GM19452 (cell line): ENCODE results near the gene ABCC1.

Experiments
- ATAC-seq: cut with Tn5 transposase; IDR thresholded peaks from one replicate; pipeline ENCODE4 v1.9.1; 2021; ENCODE audit not compliant: unreplicated experiment

Gene ABCC1

DNA sequence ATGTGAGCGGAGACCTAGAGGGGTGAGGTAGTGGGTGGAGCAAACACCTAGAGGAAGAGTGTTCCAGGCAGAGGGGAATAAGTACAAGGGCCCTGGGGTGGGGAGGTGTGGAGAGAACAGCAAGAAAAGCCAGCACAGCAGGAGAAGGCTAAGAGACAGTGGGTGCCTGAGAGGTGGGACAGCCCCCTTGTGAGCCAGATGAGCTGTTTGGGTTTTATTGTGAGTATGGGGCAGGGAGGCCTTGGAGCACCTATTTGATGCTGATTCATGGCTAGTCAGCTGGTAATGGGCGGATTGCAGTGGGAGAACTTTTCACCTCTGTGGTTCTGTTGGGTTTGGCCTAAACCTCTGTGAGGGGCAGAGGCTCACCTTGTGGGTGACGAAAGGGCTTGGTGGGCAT lies 68.4 kb downstream of the ABCC1 start:
- no peak for ATAC-seq

DNA sequence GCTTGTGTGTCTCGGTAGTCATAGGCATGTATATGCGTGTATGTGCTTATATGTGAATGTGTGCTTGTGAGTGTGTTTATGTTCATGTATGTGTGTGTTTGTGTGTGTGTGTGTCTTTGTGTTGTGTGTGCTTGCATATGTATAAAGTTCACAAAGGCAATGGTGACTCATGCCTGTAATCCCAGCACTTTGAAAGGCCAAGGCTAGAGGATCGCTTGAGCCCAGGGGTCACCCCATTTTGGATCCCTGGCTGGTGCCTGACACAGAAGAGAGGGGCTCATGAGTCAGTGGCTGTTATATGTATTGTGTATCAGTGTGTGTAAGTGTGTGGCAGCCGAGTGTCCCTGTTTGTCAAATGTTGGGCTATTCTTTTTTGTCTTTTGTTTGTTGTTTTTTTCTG lies 69.3 kb downstream of the ABCC1 start:
- no peak for ATAC-seq

DNA sequence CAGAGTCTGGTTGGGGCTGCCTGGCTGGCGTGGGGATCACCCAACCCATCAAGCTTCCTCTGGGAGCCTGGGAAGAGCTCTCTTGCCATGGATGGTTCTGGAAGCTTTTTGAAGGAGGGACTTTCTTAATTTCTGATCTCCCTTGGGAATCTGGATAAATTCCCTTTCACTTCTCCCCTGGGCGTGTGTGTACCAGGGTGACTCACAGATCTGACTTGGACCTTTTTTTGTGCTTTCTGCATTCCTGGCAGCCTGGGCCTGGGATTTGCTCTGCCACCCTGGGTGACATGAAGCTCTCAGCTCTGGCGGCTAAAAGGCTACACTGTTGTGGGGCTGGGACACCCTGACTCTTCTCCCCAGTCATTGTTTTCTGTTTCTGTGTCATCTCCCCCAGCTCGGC lies 70.1 kb downstream of the ABCC1 start:
- ATAC-seq, result no peak

DNA sequence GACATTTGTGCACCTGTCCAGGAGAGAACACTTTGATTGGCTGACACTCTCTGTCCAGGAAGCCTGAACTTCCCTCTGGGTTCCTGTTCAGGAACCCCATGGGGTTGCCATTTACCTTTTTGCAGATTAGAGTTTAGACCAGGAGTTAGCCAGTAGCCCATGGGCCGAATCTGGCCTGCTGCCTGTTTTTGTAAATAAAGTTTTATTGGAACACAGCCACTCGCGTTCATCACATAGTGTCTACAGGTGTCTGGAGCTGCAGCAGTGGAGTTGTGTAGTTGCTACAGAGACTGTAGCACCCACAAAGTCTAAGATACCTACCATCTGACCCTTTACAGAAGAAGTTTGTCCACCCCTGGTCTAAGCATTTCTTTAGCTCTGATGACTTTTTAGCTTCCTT lies 70.9 kb downstream of the ABCC1 start:
- no peak for ATAC-seq

DNA sequence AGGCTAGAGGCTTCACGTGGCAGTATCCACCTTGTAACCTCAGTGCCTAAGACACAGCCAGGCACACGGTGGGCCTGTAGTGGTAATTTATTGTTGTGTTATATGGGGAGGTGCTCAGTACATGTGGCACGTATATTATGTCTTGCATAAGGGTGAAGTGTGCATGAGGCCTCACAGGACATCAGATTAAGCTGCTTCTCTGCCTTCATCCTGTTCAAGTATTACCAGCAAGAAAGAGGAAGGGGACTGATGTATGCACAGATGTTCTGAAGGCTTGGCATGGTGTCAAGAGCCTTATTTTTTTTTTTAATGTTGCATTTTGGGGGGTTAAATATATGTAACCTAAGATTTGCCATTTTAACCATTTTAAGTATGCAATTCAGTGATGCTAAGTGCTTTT lies 71.6 kb downstream of the ABCC1 start:
- ATAC-seq, result no peak

DNA sequence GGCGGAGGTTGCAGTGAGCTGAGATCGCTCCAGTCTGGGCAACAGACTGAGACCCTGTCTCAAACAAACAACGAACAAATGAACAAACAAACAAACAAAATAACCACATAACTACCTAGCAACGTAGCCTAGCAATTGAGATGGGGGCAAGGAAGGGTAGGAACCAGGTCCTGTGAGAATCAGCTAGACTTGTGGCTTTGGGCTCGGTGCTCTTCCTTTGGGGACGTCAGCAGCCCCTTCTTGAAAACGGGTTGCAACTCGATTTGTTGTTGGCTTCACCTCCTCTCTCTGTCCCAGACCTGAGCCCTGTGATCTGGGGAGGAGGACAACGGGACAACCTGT lies 72.2 kb downstream of the ABCC1 start:
- no peak for ATAC-seq

DNA sequence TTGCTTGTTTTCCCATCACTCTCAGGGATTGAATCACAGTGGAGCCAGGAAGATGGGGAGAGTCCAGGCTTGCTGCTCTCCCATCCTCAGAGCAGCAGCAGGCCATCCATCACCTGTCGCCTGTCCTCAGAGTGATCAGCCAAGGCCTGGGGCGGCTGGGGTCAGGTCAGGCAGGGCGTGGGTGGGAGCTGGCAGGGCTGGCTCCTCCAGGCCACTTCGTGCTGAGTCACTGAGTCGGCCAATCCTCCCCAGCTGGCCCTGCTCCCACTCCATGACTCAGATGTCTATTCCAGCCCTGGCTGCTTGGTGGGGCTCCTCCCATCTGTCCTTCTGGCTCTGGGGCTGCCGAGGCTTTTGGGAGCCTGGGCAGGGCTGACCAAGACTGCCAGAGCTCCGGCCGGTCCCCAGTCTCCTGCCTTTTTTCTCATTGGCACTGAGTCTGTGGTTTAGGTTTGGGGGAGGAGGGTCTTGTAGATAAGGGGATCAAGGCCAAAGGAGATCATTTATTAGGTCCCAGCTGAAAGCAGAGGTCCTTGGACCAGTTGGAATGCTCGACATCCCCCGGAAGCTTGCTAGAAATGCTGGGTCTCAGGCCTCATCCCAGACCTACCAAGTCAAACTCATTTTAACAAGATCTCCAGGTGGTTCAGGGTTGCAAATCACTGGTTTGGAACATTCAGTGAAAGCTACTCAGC lies 72.7 kb downstream of the ABCC1 start:
- no peak for ATAC-seq

DNA sequence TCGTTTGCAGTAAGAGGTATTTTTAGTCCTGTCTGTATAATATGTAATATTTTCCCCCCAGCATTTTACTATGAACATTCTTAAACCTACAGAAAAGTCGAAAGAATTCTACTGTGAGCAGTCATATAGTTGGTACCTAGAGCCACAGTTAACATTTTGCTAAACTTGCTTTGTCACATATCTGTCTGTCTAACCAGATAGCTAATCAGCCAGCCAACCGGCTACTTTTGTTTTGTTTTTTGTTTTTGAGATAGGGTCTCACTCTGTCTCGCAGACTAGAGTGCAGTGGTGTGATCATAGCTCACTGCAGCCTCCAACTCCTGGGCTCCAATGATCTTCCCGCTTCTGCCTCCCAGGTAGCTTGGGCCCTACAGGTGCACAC lies 73.3 kb downstream of the ABCC1 start:
- ATAC-seq, result no peak

DNA sequence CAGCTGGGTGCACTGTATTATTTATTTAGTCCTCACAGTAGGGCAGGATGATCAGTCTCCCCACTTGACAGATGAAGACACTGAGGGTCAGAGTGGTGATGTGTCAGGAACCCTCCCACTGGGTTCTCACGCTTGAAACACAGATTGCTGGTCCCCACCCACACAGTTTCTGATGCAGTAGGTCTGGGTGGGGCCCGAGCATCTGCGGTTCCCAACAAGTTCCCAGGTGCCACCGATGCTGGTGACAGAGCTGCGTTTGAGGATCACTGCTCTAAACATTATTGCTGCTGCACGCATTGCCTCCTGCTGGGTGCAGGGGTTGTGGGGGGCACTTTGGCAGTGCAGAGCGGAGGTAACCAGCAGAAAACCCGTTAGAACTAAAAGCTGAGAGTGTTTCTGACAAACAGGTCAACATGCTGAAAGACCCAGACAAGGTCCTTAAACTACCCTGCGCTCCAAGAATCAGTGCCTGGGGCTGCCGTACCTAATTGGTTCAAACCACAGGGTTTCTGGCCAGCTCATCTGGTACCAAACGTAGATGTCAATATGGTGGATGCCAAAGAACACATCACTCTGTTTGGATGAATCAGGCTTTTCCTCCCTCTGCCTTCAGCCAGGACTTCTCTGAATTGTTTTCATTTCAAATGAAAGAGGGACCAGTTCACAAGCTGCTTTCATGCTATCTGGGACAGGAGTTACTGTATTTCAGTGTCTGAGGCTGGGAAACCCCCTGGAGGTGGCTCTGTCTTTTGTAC lies 76.0 kb downstream of the ABCC1 start:
- ATAC-seq, result no peak

DNA sequence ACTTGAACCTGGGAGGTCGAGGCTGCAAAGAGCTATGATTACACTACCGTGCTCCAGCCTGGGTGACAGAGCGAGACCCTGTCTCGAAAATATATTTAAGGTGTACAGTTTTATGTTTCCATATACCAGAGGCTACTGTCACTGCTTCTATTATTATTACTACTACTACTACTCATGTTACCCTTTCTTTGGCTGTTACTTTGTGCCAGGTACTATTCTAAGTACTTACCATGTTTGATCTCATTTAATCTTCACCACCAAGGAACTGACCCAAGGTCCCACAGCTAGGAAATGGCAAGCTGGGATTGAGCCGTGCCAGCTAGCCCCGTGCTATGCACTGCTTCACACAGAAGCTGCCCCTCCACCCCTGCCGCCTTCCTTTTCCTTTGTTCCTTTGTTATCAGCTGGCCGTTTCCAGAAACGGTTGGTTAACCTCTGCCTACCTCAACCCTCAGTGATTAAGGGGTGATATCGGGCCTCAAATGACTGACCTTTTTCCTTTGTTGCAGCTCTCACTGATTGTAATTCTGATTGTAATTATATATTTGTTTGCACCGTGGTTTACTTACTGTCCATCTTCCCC lies 78.4 kb downstream of the ABCC1 start:
- no peak for ATAC-seq

DNA sequence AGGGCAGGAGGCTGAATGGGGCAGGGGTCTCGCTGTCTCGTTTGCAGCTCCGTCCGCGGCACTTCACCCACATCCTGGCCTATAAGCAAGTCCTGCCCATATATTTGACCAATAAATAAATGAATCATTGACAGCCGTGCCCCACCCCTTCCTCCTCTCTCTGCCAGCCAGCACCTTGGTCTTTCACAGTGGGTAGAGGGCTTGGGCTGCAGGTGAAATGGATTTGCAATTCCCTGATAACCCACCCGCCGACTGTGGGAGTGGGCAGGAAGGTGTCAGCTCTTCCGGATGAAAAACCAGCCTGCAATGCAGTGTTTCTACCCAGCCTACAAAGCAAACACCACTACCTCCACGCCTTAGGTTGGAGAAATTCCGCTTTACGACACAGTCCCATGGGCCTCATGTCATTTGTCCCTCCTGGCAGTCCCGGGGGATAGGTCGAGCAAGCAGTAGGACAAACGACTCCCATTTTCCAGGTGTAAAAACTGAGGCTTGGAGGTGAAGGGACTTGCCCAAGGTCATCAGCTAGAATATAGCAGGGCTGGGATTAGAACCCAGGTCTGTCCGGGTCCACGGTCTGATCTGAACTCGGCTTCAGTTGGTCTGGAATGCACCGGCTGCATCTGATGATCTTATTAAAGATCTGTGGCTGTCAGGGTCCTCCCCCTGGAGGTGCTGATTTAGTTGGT lies 79.0 kb downstream of the ABCC1 start:
- no peak for ATAC-seq

DNA sequence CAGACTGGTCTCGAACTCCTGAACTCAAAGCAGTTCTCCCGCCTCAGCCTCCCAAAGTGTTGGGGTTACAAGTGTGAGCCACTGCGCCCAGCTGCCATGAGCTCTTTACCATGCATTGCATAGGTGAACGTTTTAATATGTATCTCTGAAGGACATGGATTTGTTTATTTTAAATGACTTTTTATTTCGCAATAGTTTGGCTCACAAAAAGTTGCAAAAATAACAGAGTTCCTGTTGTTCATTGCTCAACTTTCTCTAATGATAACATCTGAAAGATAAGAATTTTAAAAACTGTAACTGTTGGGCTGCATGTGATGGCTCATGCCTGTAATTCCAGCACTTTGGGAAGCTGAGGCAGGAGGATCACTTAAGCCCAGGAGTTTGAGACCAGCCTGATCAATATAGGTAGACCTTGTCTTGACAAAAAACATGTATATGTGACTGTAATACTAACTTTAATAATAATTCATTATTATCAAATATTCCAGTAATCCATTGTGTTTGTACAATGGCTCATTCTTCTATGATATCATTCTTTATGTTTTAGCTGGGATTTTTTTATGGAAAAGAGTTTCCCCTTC lies 80.1 kb downstream of the ABCC1 start:
- ATAC-seq, result no peak

DNA sequence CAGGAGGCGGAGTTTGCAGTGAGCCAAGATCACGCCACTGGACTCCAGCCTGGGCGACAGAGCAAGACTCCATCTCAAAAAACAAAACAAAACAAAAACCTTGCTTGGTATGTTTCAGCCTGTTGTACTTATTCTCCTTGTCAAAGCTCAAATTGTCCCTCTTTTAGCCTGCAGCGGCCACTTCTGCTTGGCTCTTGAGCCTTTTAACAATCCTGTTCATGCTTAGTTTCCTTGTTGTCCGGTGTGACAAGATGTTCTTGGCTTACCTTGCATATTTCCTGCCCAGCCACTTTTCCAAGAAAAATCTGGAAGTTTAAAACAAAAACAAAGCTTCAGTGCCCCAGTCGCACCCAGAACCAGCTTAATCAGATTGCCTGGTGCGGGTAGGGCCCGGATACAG lies 81.0 kb downstream of the ABCC1 start:
- no peak for ATAC-seq

DNA sequence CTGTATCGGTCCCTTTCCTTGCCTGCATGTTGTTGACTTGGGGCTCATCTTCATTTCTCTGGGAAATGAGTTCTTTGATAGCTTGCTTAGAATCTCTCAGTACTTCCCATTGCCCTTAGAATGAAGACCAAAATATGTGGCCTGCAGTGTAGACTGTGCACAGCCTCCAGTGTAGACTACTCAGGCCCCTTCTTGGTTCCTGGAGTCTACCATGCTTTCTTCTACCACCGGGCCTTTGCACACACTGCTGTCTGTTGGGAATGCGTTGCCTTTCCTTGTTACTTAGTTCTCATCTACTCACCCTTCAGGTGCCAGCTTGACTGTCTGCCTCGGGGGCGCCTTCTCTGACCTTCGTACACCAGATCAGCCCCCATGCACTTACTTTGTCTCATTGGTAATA lies 82.0 kb downstream of the ABCC1 start:
- ATAC-seq, result no peak

DNA sequence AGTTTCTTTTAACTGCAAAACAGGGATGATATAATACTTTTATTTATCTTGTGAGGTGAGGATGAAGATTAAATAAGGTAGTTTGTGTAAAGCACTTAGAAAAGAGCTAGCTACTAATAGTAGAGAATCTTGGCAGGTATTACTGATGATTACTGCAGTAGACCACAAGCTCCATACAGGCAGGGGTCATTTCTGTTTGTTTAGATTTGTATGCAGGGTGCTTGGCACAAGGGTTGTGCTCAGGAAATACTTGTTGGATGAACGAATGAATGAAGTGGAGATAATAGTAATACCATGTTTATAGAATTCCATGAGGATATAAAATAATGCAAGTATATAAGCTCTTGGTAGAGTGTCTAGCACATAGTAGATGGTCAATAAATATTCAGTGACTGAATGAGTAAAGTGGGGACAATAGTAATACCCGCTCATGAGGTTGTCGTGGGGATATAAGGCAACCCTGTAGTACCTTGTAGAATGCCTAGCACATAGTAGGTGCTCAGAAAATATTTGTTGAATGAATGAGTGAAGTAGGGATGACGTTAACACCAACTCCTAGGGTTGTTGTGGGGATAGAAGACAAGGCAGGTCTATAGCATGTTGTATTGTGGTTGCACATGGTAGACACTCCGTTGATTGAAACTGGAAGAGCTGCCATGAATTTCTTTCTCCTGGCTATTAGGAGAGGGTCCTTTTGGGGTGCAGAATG lies 83.0 kb downstream of the ABCC1 start:
- ATAC-seq, result no peak

DNA sequence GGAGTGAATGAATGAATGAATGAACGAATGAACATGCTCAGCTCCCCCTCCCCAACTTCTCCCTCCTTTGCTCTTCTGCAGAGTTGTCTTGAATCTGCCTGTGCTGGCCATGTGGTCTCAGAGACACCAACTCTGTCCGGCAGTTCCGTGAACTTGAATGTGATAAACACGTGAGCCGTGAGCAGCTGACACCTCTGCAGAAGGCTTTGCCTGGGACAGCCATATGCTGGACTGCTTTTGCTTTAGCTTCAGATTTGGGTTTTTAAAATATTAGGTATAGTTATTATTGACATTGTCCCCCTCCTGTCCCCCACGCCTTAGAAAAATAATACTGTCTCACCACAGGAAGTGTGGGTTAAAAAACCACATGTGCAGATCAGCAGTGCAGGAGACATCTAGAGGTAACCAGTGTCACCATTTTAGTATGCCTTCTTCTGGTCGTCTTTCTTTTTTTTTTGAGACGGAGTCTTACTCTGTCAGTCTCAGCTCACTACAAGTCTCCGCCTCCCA lies 83.8 kb downstream of the ABCC1 start:
- no peak for ATAC-seq

DNA sequence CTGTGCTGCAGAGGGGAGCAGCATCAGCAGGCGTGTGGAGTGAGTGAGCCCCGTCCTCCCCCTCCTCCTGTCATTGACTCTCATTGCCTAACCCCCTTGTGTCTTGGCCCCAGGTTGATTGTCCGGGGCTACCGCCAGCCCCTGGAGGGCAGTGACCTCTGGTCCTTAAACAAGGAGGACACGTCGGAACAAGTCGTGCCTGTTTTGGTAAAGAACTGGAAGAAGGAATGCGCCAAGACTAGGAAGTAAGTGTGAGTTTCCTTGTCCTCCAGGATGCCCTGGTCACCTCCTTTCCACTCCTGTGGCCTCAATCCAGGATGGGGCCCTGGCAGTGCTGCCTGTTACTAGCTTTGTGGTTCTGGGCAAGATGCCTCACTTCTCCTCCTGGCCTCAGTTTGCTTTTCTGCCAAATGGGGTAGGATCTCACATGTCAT lies 87.0 kb downstream of the ABCC1 start:
- ATAC-seq, result no peak

DNA sequence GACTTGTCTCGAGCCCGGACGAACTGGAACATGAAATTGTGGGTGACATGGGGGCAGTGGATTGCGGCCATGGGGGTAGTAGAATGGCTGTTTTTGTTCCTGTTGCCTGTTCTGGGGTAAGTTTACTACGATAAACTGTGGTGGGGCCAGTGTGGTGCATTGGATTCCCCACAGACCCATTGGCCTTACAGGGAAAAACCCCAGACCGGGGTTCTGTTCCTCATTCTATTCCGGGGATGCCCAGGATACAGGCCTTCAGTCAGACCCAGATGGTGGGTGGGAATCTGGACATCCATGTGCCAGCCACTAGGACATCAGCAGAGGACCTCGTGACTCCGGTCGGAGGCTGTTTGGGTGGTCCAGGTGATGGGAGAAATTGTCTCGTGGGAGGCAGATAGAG lies 88.1 kb downstream of the ABCC1 start:
- ATAC-seq, result no peak

DNA sequence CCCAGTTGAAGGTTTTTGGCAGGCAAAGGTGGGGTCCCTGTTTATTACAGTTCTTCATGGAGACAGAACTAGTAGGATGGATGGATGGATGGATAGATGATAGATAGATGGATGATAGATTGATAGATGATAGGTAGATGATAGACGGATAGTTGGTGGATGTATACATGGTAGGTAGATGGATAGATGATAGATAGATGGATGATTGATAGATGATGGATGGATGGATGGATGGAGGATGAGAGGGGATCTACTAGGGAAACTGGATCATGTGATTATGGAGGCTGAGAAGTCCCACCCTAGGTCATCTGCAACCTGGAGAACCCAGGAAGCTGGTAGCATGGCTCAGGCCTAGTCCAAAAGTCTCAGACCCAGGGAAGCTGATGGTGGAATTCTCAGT lies 88.6 kb downstream of the ABCC1 start:
- no peak for ATAC-seq

DNA sequence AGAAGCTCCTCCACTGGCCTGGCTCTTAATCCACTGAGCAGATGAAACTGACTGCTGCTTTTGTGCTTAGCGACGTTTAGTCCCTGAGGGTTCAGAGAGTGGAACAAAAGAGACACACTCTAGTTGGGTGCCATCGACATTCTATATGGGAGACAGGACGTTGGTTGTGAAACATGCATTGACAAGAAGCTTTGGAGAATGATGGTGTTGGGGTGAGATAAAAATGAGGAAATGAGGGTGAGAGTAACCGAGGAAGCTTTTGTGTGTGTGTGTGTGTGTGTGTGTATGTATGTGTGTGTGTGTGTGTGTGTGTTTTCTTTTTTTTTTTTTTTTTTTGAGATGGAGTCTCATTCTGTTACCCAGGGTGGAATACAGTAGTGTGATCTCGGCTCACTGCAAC lies 89.5 kb downstream of the ABCC1 start:
- no peak for ATAC-seq
